ENCODE data around the gene NR0B1.
A peak's percentile ranks its signal among the peaks of the same experiment; 100 is the strongest.

The NR0B1 gene

DNA sequence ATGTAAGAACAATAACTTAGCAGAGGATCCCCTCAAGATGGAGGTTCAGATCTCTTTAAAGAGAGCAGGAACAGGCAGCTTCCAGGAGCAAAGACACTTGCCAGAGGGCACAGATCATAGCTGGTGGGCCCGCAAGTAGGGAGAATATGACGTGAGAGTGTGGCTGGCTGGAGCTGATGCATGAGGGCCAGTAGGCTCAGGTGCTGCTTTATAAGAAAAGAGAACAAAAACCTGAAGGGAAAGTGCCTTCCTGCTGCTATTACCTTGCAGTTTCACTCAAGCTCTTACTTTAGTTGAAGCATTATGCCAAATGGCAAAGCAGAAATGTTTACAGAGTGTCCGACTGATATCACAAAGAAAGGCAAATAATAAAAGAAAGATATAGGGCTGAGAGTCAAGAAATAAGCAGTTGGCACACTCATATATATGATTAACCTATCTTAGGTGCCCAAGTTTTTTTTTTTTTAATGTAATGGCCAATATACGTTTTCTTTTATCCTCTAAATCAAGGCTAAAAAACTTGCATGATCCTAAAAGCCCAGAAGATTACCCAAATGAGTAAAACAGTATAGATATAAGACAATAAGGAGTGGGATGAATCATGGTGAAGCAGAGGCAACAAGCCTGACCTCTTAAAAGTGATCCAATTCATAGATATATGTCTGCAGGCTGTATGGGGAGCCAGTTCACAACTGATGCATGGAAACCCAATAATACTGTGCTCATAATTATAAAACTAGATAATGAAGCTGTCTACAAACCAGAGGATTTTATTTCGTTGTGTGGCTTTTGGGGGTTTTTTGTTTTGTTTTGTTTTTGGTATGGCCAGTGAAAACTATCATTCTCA, 12.6 kb downstream of the NR0B1 start:
- no peak for DNase-seq (ENCODE audit: low read depth)
- TF ChIP-seq, protein P1, sequence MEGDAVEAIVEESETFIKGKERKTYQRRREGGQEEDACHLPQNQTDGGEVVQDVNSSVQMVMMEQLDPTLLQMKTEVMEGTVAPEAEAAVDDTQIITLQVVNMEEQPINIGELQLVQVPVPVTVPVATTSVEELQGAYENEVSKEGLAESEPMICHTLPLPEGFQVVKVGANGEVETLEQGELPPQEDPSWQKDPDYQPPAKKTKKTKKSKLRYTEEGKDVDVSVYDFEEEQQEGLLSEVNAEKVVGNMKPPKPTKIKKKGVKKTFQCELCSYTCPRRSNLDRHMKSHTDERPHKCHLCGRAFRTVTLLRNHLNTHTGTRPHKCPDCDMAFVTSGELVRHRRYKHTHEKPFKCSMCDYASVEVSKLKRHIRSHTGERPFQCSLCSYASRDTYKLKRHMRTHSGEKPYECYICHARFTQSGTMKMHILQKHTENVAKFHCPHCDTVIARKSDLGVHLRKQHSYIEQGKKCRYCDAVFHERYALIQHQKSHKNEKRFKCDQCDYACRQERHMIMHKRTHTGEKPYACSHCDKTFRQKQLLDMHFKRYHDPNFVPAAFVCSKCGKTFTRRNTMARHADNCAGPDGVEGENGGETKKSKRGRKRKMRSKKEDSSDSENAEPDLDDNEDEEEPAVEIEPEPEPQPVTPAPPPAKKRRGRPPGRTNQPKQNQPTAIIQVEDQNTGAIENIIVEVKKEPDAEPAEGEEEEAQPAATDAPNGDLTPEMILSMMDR (IDR thresholded peaks at IDR 0.05; ENCODE audit: low read depth, low read length), result no peak
- no peak for TF ChIP-seq MYC (IDR thresholded peaks at IDR 0.05; ENCODE audit: low read depth, low read length)
- TF ChIP-seq POLR2A (IDR thresholded peaks at IDR 0.05; ENCODE audit: extremely low read depth, insufficient read length), result no peak
- TF ChIP-seq, protein P2, sequence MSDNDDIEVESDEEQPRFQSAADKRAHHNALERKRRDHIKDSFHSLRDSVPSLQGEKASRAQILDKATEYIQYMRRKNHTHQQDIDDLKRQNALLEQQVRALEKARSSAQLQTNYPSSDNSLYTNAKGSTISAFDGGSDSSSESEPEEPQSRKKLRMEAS (IDR thresholded peaks at IDR 0.05; ENCODE audit: low read depth, low read length), result no peak
- no peak overlapping the region for H3K4me3 ChIP-seq (ENCODE audit: low read depth, low read length)

DNA sequence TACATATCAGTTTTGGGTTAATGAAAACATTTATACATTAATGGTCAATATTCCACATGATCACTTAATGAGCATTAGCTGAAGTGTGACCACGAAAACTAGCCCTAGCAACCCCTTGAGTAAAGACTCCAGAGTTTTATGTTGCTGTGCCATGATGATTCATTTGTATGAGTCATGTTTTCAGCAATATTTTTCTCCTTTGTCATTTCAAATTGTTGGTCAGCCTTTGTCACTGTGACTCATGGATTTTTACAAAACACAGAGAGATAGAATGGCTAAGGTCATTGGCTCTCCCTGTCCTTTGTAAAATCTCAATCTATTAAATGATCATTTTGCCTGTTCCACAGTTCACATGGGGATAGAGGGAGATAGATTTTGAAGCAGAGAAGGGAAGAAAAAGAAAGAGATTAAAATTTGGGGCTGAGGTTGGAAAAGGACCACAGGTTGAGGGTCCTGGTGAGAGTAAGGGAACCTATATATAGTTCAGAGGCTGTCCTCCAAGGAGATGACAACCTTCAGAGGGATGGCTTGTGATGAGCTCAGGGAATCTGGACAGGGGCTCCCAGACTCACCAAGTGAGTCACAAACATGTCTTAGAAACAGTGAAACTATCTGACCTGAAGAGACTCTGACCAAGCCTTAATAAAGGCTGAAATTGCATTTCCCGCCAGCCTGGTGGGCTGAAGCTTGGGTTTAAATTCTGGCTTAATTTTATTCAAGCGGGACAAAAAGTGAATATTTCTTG, 25.6 kb downstream of the NR0B1 start:
- no peak overlapping the region for H3K4me3 ChIP-seq (ENCODE audit: low read depth, low read length)
- TF ChIP-seq, protein P1 (IDR thresholded peaks at IDR 0.05; ENCODE audit: low read depth, low read length), result no peak
- TF ChIP-seq POLR2A (IDR thresholded peaks at IDR 0.05; ENCODE audit: extremely low read depth, insufficient read length), result no peak
- TF ChIP-seq, protein P2 (IDR thresholded peaks at IDR 0.05; ENCODE audit: low read depth, low read length), result no peak
- no peak for TF ChIP-seq MYC (IDR thresholded peaks at IDR 0.05; ENCODE audit: low read depth, low read length)
- peak; percentile 69 for DNase-seq (ENCODE audit: low read depth)

DNA sequence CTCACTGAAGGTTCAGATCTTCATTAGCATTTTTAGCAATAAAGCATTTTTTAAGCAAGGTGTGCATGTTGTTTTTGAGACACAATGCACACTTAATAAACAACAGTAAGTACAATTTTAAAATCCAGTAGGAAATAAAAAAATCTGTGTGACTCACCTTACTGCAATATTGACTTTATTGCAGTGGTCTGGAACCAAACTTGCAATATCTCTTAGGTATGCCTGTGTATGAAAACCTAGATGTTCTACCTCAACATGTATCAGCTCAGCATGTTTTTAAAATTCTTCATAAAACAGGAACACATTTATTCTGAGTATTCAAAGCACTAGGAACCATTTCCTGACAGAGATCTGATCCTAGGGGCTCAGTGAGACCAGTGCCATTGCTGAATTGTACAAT, 26.7 kb downstream of the NR0B1 start:
- TF ChIP-seq MYC (IDR thresholded peaks at IDR 0.05; ENCODE audit: low read depth, low read length) (no peak), POLR2A (IDR thresholded peaks at IDR 0.05; ENCODE audit: extremely low read depth, insufficient read length) (no peak)
- TF ChIP-seq, protein P2 (IDR thresholded peaks at IDR 0.05; ENCODE audit: low read depth, low read length), result no peak
- TF ChIP-seq, protein P1 (IDR thresholded peaks at IDR 0.05; ENCODE audit: low read depth, low read length), result no peak
- H3K4me3 ChIP-seq (ENCODE audit: low read depth, low read length), result no peak overlapping the region

DNA sequence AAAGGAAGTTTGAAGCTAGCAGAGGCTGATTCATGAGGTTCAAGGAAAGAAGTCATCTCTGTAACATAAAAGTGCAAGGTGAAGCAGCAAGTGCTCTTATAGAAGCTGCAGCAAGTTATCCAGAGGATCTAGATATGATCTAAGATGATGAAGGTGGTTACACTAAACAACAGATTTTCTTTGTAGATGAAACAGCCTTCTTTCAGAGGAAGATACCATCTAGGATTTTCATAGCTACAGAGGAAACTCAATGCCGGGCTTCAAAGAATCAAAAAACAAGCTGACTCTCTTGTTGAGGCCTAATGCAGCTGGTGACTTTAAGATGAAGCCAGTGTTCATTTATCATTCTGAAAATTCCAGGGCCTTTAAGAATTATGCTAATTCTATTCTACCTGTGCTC, 28.8 kb downstream of the NR0B1 start:
- DNase-seq (ENCODE audit: low read depth), result no peak
- TF ChIP-seq MYC (IDR thresholded peaks at IDR 0.05; ENCODE audit: low read depth, low read length), result no peak
- TF ChIP-seq, protein P1 (IDR thresholded peaks at IDR 0.05; ENCODE audit: low read depth, low read length), result no peak
- no peak for TF ChIP-seq POLR2A (IDR thresholded peaks at IDR 0.05; ENCODE audit: extremely low read depth, insufficient read length)
- TF ChIP-seq, protein P2 (IDR thresholded peaks at IDR 0.05; ENCODE audit: low read depth, low read length), result no peak

More for the DNA sequence above, 26.7 kb downstream of the NR0B1 start:
- DNase-seq (ENCODE audit: low read depth), result no peak

DNA sequence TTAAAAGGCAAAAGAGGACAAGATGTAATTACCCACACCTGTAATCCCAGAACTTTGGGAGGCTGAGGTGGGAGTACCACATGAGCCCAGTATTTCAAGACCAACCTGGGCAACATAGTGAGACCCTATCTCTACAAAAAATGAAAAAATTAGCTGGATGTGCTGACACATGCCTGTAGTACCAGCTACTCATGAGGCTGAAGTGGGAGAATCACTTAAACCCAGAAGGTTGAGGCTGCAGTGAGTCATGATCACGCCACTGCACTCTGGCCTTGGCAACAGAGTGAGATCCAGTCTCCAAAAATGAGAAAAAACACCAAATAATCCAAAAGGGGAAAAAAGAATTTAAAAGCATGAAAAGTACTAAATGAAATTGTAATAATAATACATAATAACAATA, 30.8 kb downstream of the NR0B1 start:
- TF ChIP-seq MYC (IDR thresholded peaks at IDR 0.05; ENCODE audit: low read depth, low read length) (no peak), POLR2A (IDR thresholded peaks at IDR 0.05; ENCODE audit: extremely low read depth, insufficient read length) (no peak)
- TF ChIP-seq, protein P2 (IDR thresholded peaks at IDR 0.05; ENCODE audit: low read depth, low read length), result no peak
- TF ChIP-seq, protein P1 (IDR thresholded peaks at IDR 0.05; ENCODE audit: low read depth, low read length), result no peak
- DNase-seq (ENCODE audit: low read depth), result no peak
- H3K4me3 ChIP-seq (ENCODE audit: low read depth, low read length), result no peak overlapping the region

More for the DNA sequence above, 28.8 kb downstream of the NR0B1 start:
- no peak overlapping the region for H3K4me3 ChIP-seq (ENCODE audit: low read depth, low read length)
